A549 (cell line): ENCODE data around the gene NRIP3.

ENCODE experiments used
- CTCF ChIP-seq: fragments of >200 bp; sonication (Bioruptor Twin); formaldehyde crosslinking; IDR thresholded peaks from 3 replicates; pipeline ENCODE4 v1.5.1; 2016
- EP300 ChIP-seq, 2 experiments: fragments of >200 bp; sonication (Bioruptor Twin); formaldehyde crosslinking; IDR thresholded peaks; 2 replicates in 1 of 2; 3 replicates in 1 of 2; pipeline ENCODE4 v1.6.1; 2016 to 2017
- ESRRA ChIP-seq: fragments of 150-350 bp; IDR thresholded peaks from 2 replicates; pipeline ENCODE4 v1.6.1; 2014; ENCODE audit warnings: mild to moderate bottlenecking, low read length, borderline replicate concordance
- HMGXB4 ChIP-seq: fragments of 250-450 bp; sonication (Bioruptor Pico); IDR thresholded peaks from 2 replicates; pipeline ENCODE4 v1.5.0; 2021; ENCODE audit warnings: mild to moderate bottlenecking, moderate library complexity, borderline replicate concordance
- MAFK ChIP-seq: fragments of 450-650 bp; IDR thresholded peaks from 2 replicates; pipeline ENCODE4 v1.6.1; 2014; ENCODE audit not compliant: partially characterized antibody
- MAX ChIP-seq: IDR thresholded peaks from 2 replicates; pipeline ENCODE4 v1.6.1; 2012
- PBX3 ChIP-seq: IDR thresholded peaks from 2 replicates; pipeline ENCODE4 v1.6.1; 2012
- POLR2A ChIP-seq: IDR thresholded peaks from 2 replicates; pipeline ENCODE4 v1.6.1; 2012; ENCODE audit warnings: mild to moderate bottlenecking, low read length
- POLR2AphosphoS2 ChIP-seq: conservative IDR thresholded peaks from 2 replicates; pipeline ENCODE4 v1.6.1; 2012; ENCODE audit warnings: low read length, improper control_type of control experiment, inconsistent platforms

GRCh38 chr11:8988329-8989234 is 15.2 kb downstream of the NRIP3 start:
- TF ChIP-seq PBX3, result no peak
- no peak for TF ChIP-seq MAX
- TF ChIP-seq CTCF, result no peak
- TF ChIP-seq POLR2A, result no peak
- TF ChIP-seq ESRRA, result no peak
- TF ChIP-seq EP300 (IDR thresholded peaks at IDR 0.05), result no peak
- TF ChIP-seq MAFK, result no peak
- no peak for TF ChIP-seq HMGXB4 (CRISPR knock-in tag)
- TF ChIP-seq POLR2AphosphoS2, result no peak
